Epithelial cell of esophagus (primary cell): ENCODE data around the gene HMGN3.
A peak's percentile ranks its signal among the peaks of the same experiment; 100 is the strongest.

Experiments
- DNase-seq: peaks from one replicate; pipeline ENCODE4 v3.0.0; 2010; ENCODE audit warnings: low read depth
- H3K4me3 ChIP-seq: 2 replicates; pipeline ENCODE4 v1.5.1; 2011; ENCODE audit warnings: mild to moderate bottlenecking, low read length, control low read depth
- TF ChIP-seq, protein P1 (sequence below): IDR thresholded peaks from 2 replicates; pipeline ENCODE4 v1.5.1; 2011; ENCODE audit warnings: low read depth, mild to moderate bottlenecking, low read length, control low read depth, inconsistent platforms; ENCODE audit not compliant: insufficient read depth; ENCODE audit errors: missing control alignments

Gene HMGN3

DNA sequence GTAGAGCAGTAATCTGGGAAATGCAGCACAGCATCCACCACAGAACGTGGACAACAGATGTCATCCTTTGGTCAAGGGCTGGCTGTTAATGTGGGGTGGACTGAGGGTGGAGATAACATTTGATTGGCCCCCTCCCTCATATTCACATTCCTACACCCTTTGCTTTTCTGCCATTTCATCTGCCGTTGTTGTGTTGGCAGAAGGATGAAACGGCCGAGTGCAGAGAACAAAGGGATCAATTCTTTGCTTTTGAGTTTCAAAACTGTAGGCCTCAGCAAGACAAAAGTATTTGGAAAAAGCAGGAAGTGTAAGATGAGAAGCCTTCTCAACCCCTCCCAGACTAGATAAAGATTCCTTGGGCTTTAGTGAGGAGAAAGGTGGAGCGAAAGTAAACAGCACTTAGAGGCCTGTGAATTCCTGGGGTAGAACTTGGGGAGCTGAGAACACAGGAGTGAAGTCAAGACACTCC is 82.2 kb downstream of the HMGN3 start:
- peak; percentile 28 for DNase-seq
- TF ChIP-seq, protein P1, sequence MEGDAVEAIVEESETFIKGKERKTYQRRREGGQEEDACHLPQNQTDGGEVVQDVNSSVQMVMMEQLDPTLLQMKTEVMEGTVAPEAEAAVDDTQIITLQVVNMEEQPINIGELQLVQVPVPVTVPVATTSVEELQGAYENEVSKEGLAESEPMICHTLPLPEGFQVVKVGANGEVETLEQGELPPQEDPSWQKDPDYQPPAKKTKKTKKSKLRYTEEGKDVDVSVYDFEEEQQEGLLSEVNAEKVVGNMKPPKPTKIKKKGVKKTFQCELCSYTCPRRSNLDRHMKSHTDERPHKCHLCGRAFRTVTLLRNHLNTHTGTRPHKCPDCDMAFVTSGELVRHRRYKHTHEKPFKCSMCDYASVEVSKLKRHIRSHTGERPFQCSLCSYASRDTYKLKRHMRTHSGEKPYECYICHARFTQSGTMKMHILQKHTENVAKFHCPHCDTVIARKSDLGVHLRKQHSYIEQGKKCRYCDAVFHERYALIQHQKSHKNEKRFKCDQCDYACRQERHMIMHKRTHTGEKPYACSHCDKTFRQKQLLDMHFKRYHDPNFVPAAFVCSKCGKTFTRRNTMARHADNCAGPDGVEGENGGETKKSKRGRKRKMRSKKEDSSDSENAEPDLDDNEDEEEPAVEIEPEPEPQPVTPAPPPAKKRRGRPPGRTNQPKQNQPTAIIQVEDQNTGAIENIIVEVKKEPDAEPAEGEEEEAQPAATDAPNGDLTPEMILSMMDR, result no peak

More for the DNA sequence above, 82.2 kb downstream of the HMGN3 start:
- H3K4me3 ChIP-seq, result no peak overlapping the region
